Measurements from ENCODE around the gene PITX2.

PITX2 gene

GRCh38 chr4:110613745-110614144, 9.1 kb downstream of the PITX2 start:
- H3K36me3 ChIP-seq (ENCODE audit: control insufficient read depth in 2 of 2, insufficient read depth in 1 of 2, low read length in 2 of 2): peaks cover 0 to 16% of the 10 kb centered on the region in 2 experiments; a peak in 1 of 3 replicates
- H3K9me3 ChIP-seq (ENCODE audit: control insufficient read depth, insufficient read depth, low read depth, low read length): no peaks in the 10 kb centered on the region
- ChIA-PET POLR2A (no interaction called here), CTCF (interaction anchor here (0.7 kb wide), 1 partner anchor 78 kb away, joined by 3 read pairs; no protein-coding TSS in a partner anchor)
- H3K4me3 ChIP-seq (ENCODE audit: low read depth, low read length): no peak overlapping the region
- TF ChIP-seq ZBTB6 (tag by site-specific recombination; IDR thresholded peaks at IDR 0.05) (no peak), ZNF148 (tag by site-specific recombination; IDR thresholded peaks at IDR 0.05; ENCODE audit: borderline replicate concordance) (no peak), KLF1 (tag by site-specific recombination; IDR thresholded peaks at IDR 0.05) (no peak), YY2 (tag by site-specific recombination; IDR thresholded peaks at IDR 0.05) (no peak), ZNF266 (tag by site-specific recombination; IDR thresholded peaks at IDR 0.05; ENCODE audit: low read depth) (no peak), ZNF623 (tag by site-specific recombination; IDR thresholded peaks at IDR 0.05) (no peak), ZNF138 (tag by site-specific recombination; IDR thresholded peaks at IDR 0.05; ENCODE audit: borderline replicate concordance) (no peak), ZNF311 (tag by site-specific recombination; IDR thresholded peaks at IDR 0.05; ENCODE audit: borderline replicate concordance) (no peak), ZSCAN30 (tag by site-specific recombination; IDR thresholded peaks at IDR 0.05) (no peak), ZNF629 (tag by site-specific recombination; IDR thresholded peaks at IDR 0.05) (no peak), ZNF449 (tag by site-specific recombination; IDR thresholded peaks at IDR 0.05) (no peak), ZBTB20 (tag by site-specific recombination; IDR thresholded peaks at IDR 0.05) (no peak)
- H3K4me1 ChIP-seq (ENCODE audit: control insufficient read depth, insufficient read depth, low read length): no peaks in the 10 kb centered on the region
- H3K27ac ChIP-seq (ENCODE audit: extremely low read depth, low read depth, low read length): no peak overlapping the region

- CTCF ChIA-PET: no interaction called here
- TF ChIP-seq ZNF114 (tag by site-specific recombination; IDR thresholded peaks at IDR 0.05): no peak
- TF ChIP-seq ZNF558 (tag by site-specific recombination; IDR thresholded peaks at IDR 0.05): no peak
- TF ChIP-seq RBAK (tag by site-specific recombination; IDR thresholded peaks at IDR 0.05): no peak
- no peak for TF ChIP-seq YY1 (tag by site-specific recombination; IDR thresholded peaks at IDR 0.05)
- TF ChIP-seq PRDM10 (tag by site-specific recombination; IDR thresholded peaks at IDR 0.05): no peak
- no peaks in the 10 kb centered on the region for H3K4me1 ChIP-seq (ENCODE audit: control insufficient read depth, insufficient read depth, low read length)
- no peak overlapping the region for H3K4me3 ChIP-seq (ENCODE audit: low read depth, low read length)
- POLR2A ChIA-PET: no interaction called here
- peaks cover 0 to 6% of the 10 kb centered on the region in 2 experiments; a peak in 1 of 3 replicates for H3K36me3 ChIP-seq (ENCODE audit: control insufficient read depth in 2 of 2, insufficient read depth in 1 of 2, low read length in 2 of 2)
- no peak overlapping the region for H3K27ac ChIP-seq (ENCODE audit: extremely low read depth, low read depth, low read length)
- no peaks in the 10 kb centered on the region for H3K9me3 ChIP-seq (ENCODE audit: control insufficient read depth, insufficient read depth, low read depth, low read length)
These were observed 10.1 kb downstream of the PITX2 start for GRCh38 chr4:110612631-110613269.
